Sigmoid colon (tissue), 7 donors: ENCODE measurements around the gene NISCH. TPM values are rescaled to one million over a fixed set of nuclear protein-coding genes. Genes with fewer than 3 reads are reported as not detected.

ENCODE experiments used
- DNase-seq: peaks from one replicate; pipeline ENCODE4 v3.0.0-alpha.2; 2019
- H3K27ac ChIP-seq, 4 donors: fragments of 200-600 bp; sonication (generic); one replicate each; pipeline ENCODE4 v1.5.1; 2016 to 2019; ENCODE audit warnings: mild to moderate bottlenecking in 1 of 4
- H3K27me3 ChIP-seq, 3 donors: fragments of 200-600 bp; sonication (generic); one replicate each; pipeline ENCODE4 v1.5.1; 2019; ENCODE audit warnings: mild to moderate bottlenecking in 1 of 3
- H3K36me3 ChIP-seq, 4 donors: fragments of 200-600 bp; sonication (generic); one replicate each; pipeline ENCODE4 v1.5.1; 2016 to 2019
- H3K4me1 ChIP-seq, 4 donors: fragments of 200-600 bp; sonication (generic); one replicate each; pipeline ENCODE4 v1.5.1; 2017 to 2019
- H3K4me3 ChIP-seq, 4 donors: fragments of 200-600 bp; sonication (generic); one replicate each; pipeline ENCODE4 v1.5.1; 2017 to 2019; ENCODE audit warnings: mild to moderate bottlenecking in 2 of 4, moderate library complexity in 1 of 4
- H3K9me3 ChIP-seq, 4 donors: fragments of 200-600 bp in 3 of 4; sonication (generic) in 3 of 4; one replicate each; pipeline versions ENCODE4 v1.5.1 to v1.6.1; 2013 to 2019
- CTCF ChIP-seq, 4 experiments: fragments of 450-650 bp in 3 of 4; fragments of 200-600 bp in 1 of 4; IDR thresholded peaks; one replicate each; pipeline ENCODE4 v1.5.1; 2016 to 2019; ENCODE audit warnings: antibody characterized with exemption in 4 of 4, mild to moderate bottlenecking in 3 of 4, moderate library complexity in 2 of 4
- EP300 ChIP-seq, 4 donors: sonication (generic); formaldehyde crosslinking; IDR thresholded peaks; one replicate each; pipeline ENCODE4 v1.6.1; 2017; ENCODE audit warnings: antibody characterized with exemption in 4 of 4
- POLR2A ChIP-seq, 2 donors: fragments of 450-650 bp; IDR thresholded peaks; one replicate each; pipeline ENCODE4 v1.6.1; 2016; ENCODE audit warnings: antibody characterized with exemption in 2 of 2, mild to moderate bottlenecking in 2 of 2, moderate library complexity in 2 of 2
- POLR2AphosphoS5 ChIP-seq, 4 donors: sonication (generic); formaldehyde crosslinking; IDR thresholded peaks; one replicate each; pipeline ENCODE4 v1.6.1; 2017; ENCODE audit warnings: antibody characterized with exemption in 4 of 4
- WGBS, 2 donors: extraction: QIAGEN DNeasy Blood & Tissue Kit; methylation state at CpG; one replicate each; pipeline ENCODE4 v1.1.7; 2013; 5-methylcytosine and 5-hydroxymethylcytosine counted together
- intact Hi-C: fragments of 100-400 bp; cut with DNase I; formaldehyde crosslinking; loops from one replicate; pipeline ENCODE4 v1.15.1; 2023
- polyA plus RNA-seq, 3 donors: library from polyadenylated mRNA; stranded (reverse); fragments of 200-250 nt; gene quantifications; one replicate each; pipeline ENCODE4 v1.2.3, GENCODE V29; 2013
- total RNA-seq, 4 donors: library from RNA; depleted of rRNA; stranded (reverse); fragments of >200 nt; gene quantifications; one replicate each; pipeline ENCODE4 v1.1.0, GENCODE V29; 2016
- donor health status: healthy with polysubstance abuse.
- donor health status: Bipolar disorder and iron deficiency.
- donor health status: healthy.

NISCH gene
- total and polyA plus RNA-seq, 7 donors, result 14.3 to 113 (median 53.5) TPM

GRCh38 chr3:52537726-52538421 lies 82.5 kb downstream of the NISCH start:
- peak overlapping the region; percentile 57 to 84 (median 71) for H3K4me3 ChIP-seq
- TF ChIP-seq EP300 (IDR thresholded peaks at IDR 0.05) (no peak), POLR2A (IDR thresholded peaks at IDR 0.05) (no peak), CTCF (IDR thresholded peaks at IDR 0.05) (no peak)
- no peak for DNase-seq
- H3K4me1 ChIP-seq, result peaks cover 0 to 60% (median 48%) of the 10 kb centered on the region in 4 donors
- intact Hi-C loops, result loop anchor here (5.0 kb wide), 2 partner anchors 66 to 169 kb away; partner anchors contain the start of genes GLT8D1 and SPCS1
- WGBS, 2 donors, result 74 to 79% methylated on average over 7 of the region's 7 CpGs
- peak overlapping the region; percentile 85 to 93 (median 88) for H3K27ac ChIP-seq
- no peaks in the 10 kb centered on the region for H3K9me3 ChIP-seq
- H3K36me3 ChIP-seq, result peaks cover 0 to 18% (median 0%) of the 10 kb centered on the region in 4 donors
- H3K27me3 ChIP-seq, result no peaks in the 10 kb centered on the region

GRCh38 chr3:52539010-52539653 lies 83.7 kb downstream of the NISCH start:
- H3K9me3 ChIP-seq, result no peaks in the 10 kb centered on the region
- no peak overlapping the region for H3K4me3 ChIP-seq
- DNase-seq, result no peak
- H3K27ac ChIP-seq, result no peak overlapping the region
- peaks cover 0 to 23% (median 0%) of the 10 kb centered on the region in 4 donors for H3K36me3 ChIP-seq
- 88 to 94% methylated on average over 5 of the region's 5 CpGs for WGBS, 2 donors
- no peak for TF ChIP-seq POLR2A (IDR thresholded peaks at IDR 0.05)
- no peak for TF ChIP-seq CTCF (IDR thresholded peaks at IDR 0.05)
- TF ChIP-seq POLR2AphosphoS5 (IDR thresholded peaks at IDR 0.05), result no peak
- TF ChIP-seq EP300 (IDR thresholded peaks at IDR 0.05), result no peak
- H3K4me1 ChIP-seq, result peaks cover 0 to 52% (median 41%) of the 10 kb centered on the region in 4 donors
- intact Hi-C loops, result loop anchor here (5.0 kb wide), 2 partner anchors 67 to 168 kb away; partner anchors contain the start of genes GLT8D1 and SPCS1
- H3K27me3 ChIP-seq, result no peaks in the 10 kb centered on the region

- H3K36me3 ChIP-seq, result peaks cover 0 to 33% (median 0%) of the 10 kb centered on the region in 4 donors
- peaks cover 0 to 33% (median 23%) of the 10 kb centered on the region in 4 donors for H3K4me1 ChIP-seq
Observed at GRCh38 chr3:52541050-52541449, 85.6 kb downstream of the NISCH start.

More at GRCh38 chr3:52541050-52541449, 85.6 kb downstream of the NISCH start:
- no peaks in the 10 kb centered on the region for H3K27me3 ChIP-seq
- DNase-seq, result no peak
- intact Hi-C loops, result no loop called here
- 84 to 94% methylated on average over 2 of the region's 2 CpGs for whole genome bisulfite sequencing, 2 donors
- no peak overlapping the region for H3K4me3 ChIP-seq
- no peak overlapping the region for H3K27ac ChIP-seq
- no peak for TF ChIP-seq POLR2AphosphoS5 (IDR thresholded peaks at IDR 0.05)
- no peak for TF ChIP-seq EP300 (IDR thresholded peaks at IDR 0.05)
- TF ChIP-seq POLR2A (IDR thresholded peaks at IDR 0.05), result no peak
- TF ChIP-seq CTCF (IDR thresholded peaks at IDR 0.05), result no peak
- no peaks in the 10 kb centered on the region for H3K9me3 ChIP-seq

Other genes with a start within 250 kb of the NISCH start
- under 1 TPM in 2 of 4 donors, not detected in 2; 0.54 to 0.55 TPM for gene TLR9, start 230.0 kb upstream of the NISCH start, total RNA-seq
- gene TLR9, start 230.0 kb upstream of the NISCH start, polyA plus RNA-seq, result under 1 TPM in 1 of 3 donors, not detected in 2; 0.98 TPM
- gene TWF2, start 216.4 kb upstream of the NISCH start, total RNA-seq, result 10 to 100 TPM; 40.4 to 57.3 (median 50.8) TPM
- 10 to 100 TPM; 62.5 to 79.3 (median 65.3) TPM for gene TWF2, start 216.4 kb upstream of the NISCH start, polyA plus RNA-seq
- gene PPM1M, start 209.8 kb upstream of the NISCH start, total RNA-seq, result 10 to 100 TPM; 21.7 to 28.2 (median 24.8) TPM
- gene PPM1M, start 209.8 kb upstream of the NISCH start, polyA plus RNA-seq, result 10 to 100 TPM in 2 of 3 donors, 1 to 10 TPM in 1; 5.8 to 16.9 (median 11.4) TPM
- gene WDR82, start 177.0 kb upstream of the NISCH start, total RNA-seq, result 10 to 100 TPM; 44.4 to 54.9 (median 48.0) TPM
- gene WDR82, start 177.0 kb upstream of the NISCH start, polyA plus RNA-seq, result 10 to 100 TPM; 22.2 to 50.2 (median 28.4) TPM
- gene GLYCTK, start 167.8 kb upstream of the NISCH start, total RNA-seq, result 1 to 10 TPM; 1.6 to 4.6 (median 3.8) TPM
- gene GLYCTK, start 167.8 kb upstream of the NISCH start, polyA plus RNA-seq, result 10 to 100 TPM; 20.4 to 48.2 (median 48.1) TPM
- gene DNAH1, start 139.3 kb upstream of the NISCH start, total RNA-seq, result 1 to 10 TPM; 2.3 to 8.6 (median 6.1) TPM
- 1 to 10 TPM; 1.2 to 7.7 (median 1.4) TPM for gene DNAH1, start 139.3 kb upstream of the NISCH start, polyA plus RNA-seq
- gene BAP1, start 45.6 kb upstream of the NISCH start, total RNA-seq, result 10 to 100 TPM; 46.0 to 59.5 (median 52.0) TPM
- gene BAP1, start 45.6 kb upstream of the NISCH start, polyA plus RNA-seq, result 10 to 100 TPM; 47.2 to 83.0 (median 50.5) TPM
- 10 to 100 TPM in 3 of 4 donors, 1 to 10 TPM in 1; 8.9 to 14.1 (median 11.9) TPM for gene PHF7, start 44.9 kb upstream of the NISCH start, total RNA-seq
- 10 to 100 TPM in 1 of 3 donors, 1 to 10 TPM in 2; 5.3 to 10.5 (median 9.0) TPM for gene PHF7, start 44.9 kb upstream of the NISCH start, polyA plus RNA-seq
- gene SEMA3G, start 10.5 kb upstream of the NISCH start, total RNA-seq, result 1 to 10 TPM; 2.6 to 5.4 (median 4.3) TPM
- 1 to 10 TPM in 1 of 3 donors, under 1 TPM in 2; 0.23 to 7.4 (median 0.60) TPM for gene SEMA3G, start 10.5 kb upstream of the NISCH start, polyA plus RNA-seq
- gene TNNC1, start 1.6 kb upstream of the NISCH start, total RNA-seq, result 1 to 10 TPM in 1 of 4 donors, under 1 TPM in 1, not detected in 2; 0.99 to 2.9 TPM
- gene TNNC1, start 1.6 kb upstream of the NISCH start, polyA plus RNA-seq, result 10 to 100 TPM in 2 of 3 donors, 1 to 10 TPM in 1; 2.6 to 34.2 (median 23.6) TPM
- 100 to 1,000 TPM in 3 of 4 donors, 10 to 100 TPM in 1; 92.0 to 138 (median 120) TPM for gene STAB1, start 39.7 kb downstream of the NISCH start, total RNA-seq
- gene STAB1, start 39.7 kb downstream of the NISCH start, polyA plus RNA-seq, result 10 to 100 TPM; 18.0 to 63.0 (median 58.5) TPM
- 10 to 100 TPM; 13.8 to 23.7 (median 17.3) TPM for gene NT5DC2, start 78.3 kb downstream of the NISCH start, total RNA-seq
- gene NT5DC2, start 78.3 kb downstream of the NISCH start, polyA plus RNA-seq, result 10 to 100 TPM in 2 of 3 donors, 1 to 10 TPM in 1; 9.0 to 32.8 (median 12.9) TPM
- gene UQCC5, start 81.0 kb downstream of the NISCH start, total RNA-seq, result 1 to 10 TPM in 3 of 4 donors, under 1 TPM in 1; 0.54 to 2.9 (median 1.9) TPM
- gene UQCC5, start 81.0 kb downstream of the NISCH start, polyA plus RNA-seq, result 10 to 100 TPM in 2 of 3 donors, 1 to 10 TPM in 1; 7.8 to 15.6 (median 11.8) TPM
- gene PBRM1, start 230.3 kb downstream of the NISCH start, total RNA-seq, result 10 to 100 TPM; 82.8 to 94.2 (median 90.1) TPM
- gene PBRM1, start 230.3 kb downstream of the NISCH start, polyA plus RNA-seq, result 10 to 100 TPM in 1 of 3 donors, 1 to 10 TPM in 2; 8.4 to 19.8 (median 9.9) TPM
- 10 to 100 TPM; 22.4 to 42.5 (median 36.2) TPM for gene GNL3, start 230.4 kb downstream of the NISCH start, total RNA-seq
- gene GNL3, start 230.4 kb downstream of the NISCH start, polyA plus RNA-seq, result 10 to 100 TPM; 34.2 to 76.6 (median 39.8) TPM